IMR-90 (cell line): ENCODE data around the gene RC3H1. TPM values are rescaled to one million over a fixed set of nuclear protein-coding genes. Genes with fewer than 3 reads are reported as not detected.

ENCODE experiments used
- RFX5 ChIP-seq: IDR thresholded peaks from 2 replicates; pipeline ENCODE4 v1.8.0; 2012; ENCODE audit warnings: low read depth, mild to moderate bottlenecking, low read length, moderate library complexity
- microRNA-seq, 2 experiments: library from miRNA; stranded (forward) in 1 of 2; unstranded in 1 of 2; fragments of 10-50 nt in 1 of 2; fragments of <30 nt in 1 of 2; gene quantifications in 1 of 2; microRNA quantifications in 1 of 2; one replicate each; pipeline versions ENCODE3 to v1.1.0; 2013 to 2020; ENCODE audit not compliant: insufficient read depth in 1 of 2, insufficient read length in 1 of 2, unreplicated experiment in 1 of 2
- polyA plus RNA-seq, 3 experiments: library from polyadenylated mRNA; depleted of rRNA; stranded (reverse); fragments of >200 nt; gene quantifications; 2 replicates each; pipeline ENCODE4 v1.2.3, GENCODE V29; 2012; ENCODE audit warnings: low replicate concordance in 1 of 3
- small RNA-seq, 5 experiments: library from RNA; depleted of rRNA; stranded (forward); fragments of <200 nt; gene quantifications; one replicate each; pipeline ENCODE3, GENCODE V24; 2012
- total RNA-seq: library from RNA; depleted of rRNA; stranded (reverse); fragments of >200 nt; gene quantifications from 2 replicates; pipeline ENCODE4 v1.2.3, GENCODE V29; 2012; rRNA removed

The RC3H1 gene
- total and polyA plus RNA-seq, 2 of the 4 experiments (the other 2 are of a cell fraction), result 5.1 to 39.3 TPM

GRCh38 chr1:173884701-173885100, 137.5 kb downstream of the RC3H1 start (continued):
- no peak for TF ChIP-seq RFX5

Small RNA genes within 50 kb of the gene (microRNA-seq; reads per million reads assigned to microRNA genes)
- not detected for gene RNA5SP67 (ENCODE audit: insufficient read depth, insufficient read length)
- 37.2 reads per million, percentile 70 among the genes with 10 or more reads in this experiment for gene RNA5SP68 (ENCODE audit: insufficient read depth, insufficient read length)

Small RNA genes within 50 kb of the gene (small RNA-seq; reads per million reads assigned to genes)
- 0 to 0.46 (median 0.08) reads per million in 5 experiments for gene RNA5SP67
- gene RNA5SP68, result 0 to 13.9 (median 1.7) reads per million in 5 experiments

Other genes with a start within 250 kb of the RC3H1 start
- 18.8 and 22.8 TPM in 2 replicates for gene DARS2, start 197.7 kb downstream of the RC3H1 start, total RNA-seq
- 13.1 and 14.8 TPM in 2 replicates for gene DARS2, start 197.7 kb downstream of the RC3H1 start, polyA plus RNA-seq (2012; rRNA removed)
- gene CENPL, start 197.5 kb downstream of the RC3H1 start, total RNA-seq, result 21.1 and 21.9 TPM in 2 replicates
- 4.8 and 6.3 TPM in 2 replicates for gene CENPL, start 197.5 kb downstream of the RC3H1 start, polyA plus RNA-seq (2012; rRNA removed)
- 380 and 450 TPM in 2 replicates for gene GAS5, start 154.4 kb downstream of the RC3H1 start, total RNA-seq
- 561 and 737 TPM in 2 replicates for gene GAS5, start 154.4 kb downstream of the RC3H1 start, polyA plus RNA-seq (2012; rRNA removed)
- gene ZBTB37, start 154.0 kb downstream of the RC3H1 start, total RNA-seq, result 9.7 and 13.1 TPM in 2 replicates
- 0.92 and 1.0 TPM in 2 replicates for gene ZBTB37, start 154.0 kb downstream of the RC3H1 start, polyA plus RNA-seq (2012; rRNA removed)
- gene SERPINC1, start 105.0 kb downstream of the RC3H1 start, total RNA-seq, result not detected in 2 replicates
- not detected in 2 replicates for gene SERPINC1, start 105.0 kb downstream of the RC3H1 start, polyA plus RNA-seq (2012; rRNA removed)
- 26.7 and 35.0 TPM in 2 replicates for gene RABGAP1L, start 137.2 kb upstream of the RC3H1 start, total RNA-seq
- 7.9 and 9.1 TPM in 2 replicates for gene RABGAP1L, start 137.2 kb upstream of the RC3H1 start, polyA plus RNA-seq (2012; rRNA removed)